HG03196 (cell line): ENCODE measurements around the gene SSX4.
"Not testable (repeated sequence)": the region's sequence is repeated elsewhere in the genome, so short reads cannot be mapped to it uniquely, and the experiment has no call there.

Experiments used
- ATAC-seq: cut with Tn5 transposase; IDR thresholded peaks from one replicate; pipeline ENCODE4 v1.9.1; 2021; ENCODE audit not compliant: unreplicated experiment

The SSX4 gene

GRCh38 chrX:48383239-48383638, at the start of gene SSX4:
TSS of gene SSX4 (plus strand) at chrX:48383539. CDS start at chrX:48384054, 515 bp downstream.
- ATAC-seq: not testable (repeated sequence)

DNA sequence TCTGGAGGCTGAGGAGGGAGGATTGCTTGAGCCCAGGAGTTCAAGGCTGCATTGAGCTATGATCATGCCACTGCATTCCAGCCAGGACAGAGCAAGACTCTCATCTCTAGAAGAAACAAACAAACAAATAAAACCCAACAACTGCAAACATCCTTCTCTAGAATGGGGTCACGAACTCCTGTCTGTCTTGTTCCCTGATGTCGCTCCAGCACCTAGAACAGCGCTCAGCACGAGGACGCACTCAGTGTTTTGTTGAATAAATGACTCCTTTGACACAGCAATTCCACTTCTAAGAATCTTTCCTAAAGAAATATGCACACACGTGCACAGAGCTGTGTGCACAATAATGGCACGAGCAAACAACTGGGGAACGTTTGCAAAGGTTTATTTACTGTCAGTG, 37.3 kb upstream of the SSX4 start:
- not testable (repeated sequence) for ATAC-seq

GRCh38 chrX:48356315-48357094, 26.8 kb upstream of the SSX4 start, which contains the start of gene SSX3:
TSS of gene SSX3 (minus strand) at chrX:48356703. CDS start at chrX:48355249, 1,454 bp downstream.
- ATAC-seq: not testable (repeated sequence)

DNA sequence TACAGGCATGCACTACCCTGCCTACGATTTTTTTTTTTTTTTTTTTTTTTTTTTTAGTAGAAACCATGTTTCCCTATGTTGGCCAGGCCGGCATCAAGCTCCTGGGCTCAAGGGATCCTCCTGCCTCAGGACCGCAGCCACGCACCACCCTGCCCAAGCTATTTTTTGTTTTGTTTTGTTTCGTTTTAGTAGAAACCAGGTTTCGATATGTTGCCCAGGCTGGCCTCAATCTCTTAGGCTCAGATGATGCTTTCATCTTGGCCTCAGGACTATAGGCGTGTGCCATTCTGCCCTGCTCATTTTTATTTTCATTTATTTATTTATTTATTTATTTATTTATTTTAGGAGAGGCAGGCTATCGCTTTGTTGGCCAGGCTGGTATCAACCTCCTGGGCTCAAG, 25.7 kb upstream of the SSX4 start:
- no peak for ATAC-seq

GRCh38 chrX:48359281-48359680, 24.1 kb upstream of the SSX4 start:
- ATAC-seq: not testable (repeated sequence)

DNA sequence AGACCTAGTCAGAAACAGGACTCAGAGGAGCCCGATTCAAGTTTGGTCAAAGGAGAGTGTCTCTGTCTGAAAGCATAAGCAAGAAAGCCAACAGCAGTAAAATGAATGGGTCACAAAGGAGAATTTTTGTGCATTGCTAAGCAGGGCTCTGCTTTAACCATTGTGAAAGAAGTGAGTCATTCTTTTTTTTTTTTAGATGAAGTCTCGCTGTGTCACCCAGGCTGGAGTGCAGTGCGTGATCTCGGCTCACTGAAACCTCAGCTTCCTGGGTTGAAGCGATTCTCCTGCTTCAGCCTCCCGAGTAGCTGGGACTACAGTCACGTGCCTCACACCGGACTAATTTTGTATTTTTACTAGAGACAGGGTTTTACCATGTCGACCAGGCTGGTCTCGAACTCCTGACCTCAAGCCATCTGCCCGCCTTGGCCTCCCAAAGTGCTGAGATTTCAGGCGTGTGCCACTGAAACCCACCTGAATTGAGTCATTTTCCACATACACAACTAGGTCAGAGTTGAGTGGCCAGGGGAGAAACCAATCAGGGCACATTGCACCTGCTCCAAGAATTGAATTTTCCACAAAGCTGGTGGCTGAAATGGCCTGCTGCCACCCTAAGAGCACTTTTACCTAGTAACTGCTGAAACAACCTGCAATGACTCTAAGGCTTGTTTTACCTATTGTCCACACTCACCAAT, 15.5 kb upstream of the SSX4 start:
- ATAC-seq: not testable (repeated sequence)

DNA sequence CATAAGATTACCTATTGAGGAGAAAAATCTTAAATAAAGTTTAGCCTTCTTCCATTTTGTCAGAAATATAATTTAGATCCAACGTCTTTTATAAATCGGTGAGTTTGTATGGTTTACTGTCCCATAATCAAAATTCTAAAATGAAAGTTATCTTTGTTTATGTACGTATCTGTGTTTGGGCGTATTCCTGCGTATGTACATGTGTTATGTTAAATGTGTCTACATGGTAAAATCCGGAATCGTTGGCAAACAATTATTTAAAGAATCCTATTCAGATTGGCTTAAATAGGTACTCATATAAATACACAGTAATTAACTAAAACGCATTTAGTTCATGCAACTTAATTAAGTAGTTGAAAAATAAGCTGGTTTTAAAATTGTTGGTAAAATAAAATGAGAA, 12.9 kb upstream of the SSX4 start:
- not testable (repeated sequence) for ATAC-seq

DNA sequence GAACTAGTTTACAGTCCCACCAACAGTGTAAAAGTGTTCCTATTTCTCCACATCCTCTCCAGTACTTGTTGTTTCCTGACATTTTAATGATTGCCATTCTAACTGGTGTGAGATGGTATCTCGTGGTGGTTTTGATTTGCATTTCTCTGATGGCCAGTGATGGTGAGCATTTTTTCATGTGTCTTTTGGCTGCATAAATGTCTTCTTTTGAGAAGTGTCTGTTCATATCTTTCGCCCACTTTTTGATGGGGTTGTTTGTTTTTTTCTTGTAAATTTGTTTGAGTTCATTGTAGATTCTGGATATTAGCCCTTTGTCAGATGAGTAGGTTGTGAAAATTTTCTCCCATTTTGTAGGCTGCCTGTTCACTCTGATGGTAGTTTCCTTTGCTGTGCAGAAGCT, 13.6 kb downstream of the SSX4 start:
- ATAC-seq: not testable (repeated sequence)

DNA sequence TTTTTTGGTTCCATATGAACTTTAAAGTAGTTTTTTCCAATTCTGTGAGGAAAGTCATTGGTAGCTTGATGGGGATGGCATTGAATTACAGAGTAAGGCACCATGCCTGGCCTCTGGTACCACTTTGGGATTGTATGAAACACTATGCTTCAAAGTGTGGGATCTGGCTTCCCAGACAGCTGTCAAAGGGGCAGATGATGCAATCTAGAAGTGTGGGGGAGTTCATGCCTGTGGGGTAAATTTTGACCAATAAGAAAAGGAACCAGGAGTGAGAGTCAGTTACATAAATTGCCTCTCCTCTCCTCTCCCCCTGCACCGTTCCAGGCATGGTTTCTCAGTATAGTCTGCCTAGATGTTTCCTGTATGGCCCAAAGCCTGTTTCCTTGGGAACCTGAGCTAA, 14.5 kb downstream of the SSX4 start:
- ATAC-seq: not testable (repeated sequence)

- not testable (repeated sequence) for ATAC-seq
Observed at GRCh38 chrX:48411860-48412259, 28.5 kb downstream of the SSX4 start, which contains the start of gene SSX4B. TSS of gene SSX4B (minus strand) at chrX:48411960. CDS start at chrX:48411372, 588 bp downstream.

- not testable (repeated sequence) for ATAC-seq
Observed at GRCh38 chrX:48427027-48427716, 43.8 kb downstream of the SSX4 start.

GRCh38 chrX:48429606-48430005, 46.3 kb downstream of the SSX4 start:
- ATAC-seq: not testable (repeated sequence)

DNA sequence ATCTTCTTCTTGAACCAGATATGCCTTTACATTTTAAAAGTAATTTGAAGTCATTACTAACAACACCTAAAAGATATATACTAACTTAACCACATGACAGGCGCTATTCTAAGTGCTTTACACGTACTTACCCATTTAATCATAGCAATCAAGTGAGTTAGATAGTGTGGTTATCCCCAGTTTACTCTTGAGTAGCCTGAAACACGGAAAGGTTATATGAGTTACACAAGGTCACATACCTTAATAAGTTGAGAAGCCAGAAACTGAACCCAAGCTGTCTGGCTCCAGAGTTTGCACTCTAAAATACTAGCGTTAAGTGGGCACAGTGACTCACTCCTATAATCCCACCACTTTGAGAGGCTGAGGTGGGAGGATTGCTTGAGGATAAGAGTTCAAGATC, 46.8 kb downstream of the SSX4 start:
- ATAC-seq: not testable (repeated sequence)

- ATAC-seq: not testable (repeated sequence)
Observed at GRCh38 chrX:48433713-48434112, 50.4 kb downstream of the SSX4 start.
